Measurements from ENCODE around the gene TJP3. TPM values are rescaled to one million over a fixed set of nuclear protein-coding genes. Genes with fewer than 3 reads are reported as not detected.

Gene TJP3
- total and polyA plus RNA-seq, 4 donors, result 0.26 to 29.2 (median 0.72) TPM

DNA sequence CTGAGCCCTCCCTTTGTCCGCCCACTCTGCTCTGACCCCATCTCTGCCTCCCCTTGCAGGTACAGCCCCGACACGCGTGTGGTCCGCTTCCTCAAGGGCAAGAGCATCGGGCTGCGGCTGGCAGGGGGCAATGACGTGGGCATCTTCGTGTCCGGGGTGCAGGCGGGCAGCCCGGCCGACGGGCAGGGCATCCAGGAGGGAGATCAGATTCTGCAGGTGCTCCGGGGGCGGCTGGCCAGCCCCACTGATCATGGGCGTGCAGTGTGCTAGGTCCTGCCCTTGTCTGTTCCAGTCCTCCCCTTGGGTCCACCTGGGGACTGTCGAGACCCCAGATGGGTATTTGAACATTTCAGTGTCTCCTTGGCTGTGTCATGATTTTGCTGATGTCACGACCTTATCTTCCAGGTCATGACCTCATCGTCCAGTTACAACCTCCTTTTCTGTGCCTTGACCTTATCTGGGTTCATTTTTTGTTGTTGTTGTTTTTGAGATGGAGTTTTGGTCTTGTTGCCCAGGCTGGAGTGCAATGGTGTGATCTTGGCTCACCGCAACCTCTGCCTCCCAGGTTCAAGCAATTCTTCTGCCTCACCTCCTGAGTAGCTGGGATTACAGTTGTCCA lies 28.0 kb downstream of the TJP3 start:
- Histone ChIP-seq H3K4me1 (ENCODE audit: control insufficient read depth in 1 of 2, insufficient read depth in 2 of 2, low read length in 2 of 2) (no peaks in the 10 kb centered on the region), H3K27me3 (ENCODE audit: control insufficient read depth in 1 of 2, insufficient read depth in 2 of 2, low read length in 1 of 2) (no peaks in the 10 kb centered on the region), H3K27ac (ENCODE audit: low read depth in 1 of 2, low read length in 2 of 2) (no peak overlapping the region), H3K9me3 (ENCODE audit: control insufficient read depth, low read length) (no peaks in the 10 kb centered on the region), H3K4me3 (ENCODE audit: low read length in 2 of 2) (no peak overlapping the region), H3K36me3 (ENCODE audit: control insufficient read depth in 1 of 2, insufficient read depth in 2 of 2, low read length in 1 of 2) (no peaks in the 10 kb centered on the region)
- WGBS, 2 donors, result 81 to 84% methylated on average over 21 of the region's 21 CpGs
- ATAC-seq (ENCODE audit: low FRiP score) (no peak), DNase-seq (no peak)
- intact Hi-C loops (cut with DNase I), result no loop called here

DNA sequence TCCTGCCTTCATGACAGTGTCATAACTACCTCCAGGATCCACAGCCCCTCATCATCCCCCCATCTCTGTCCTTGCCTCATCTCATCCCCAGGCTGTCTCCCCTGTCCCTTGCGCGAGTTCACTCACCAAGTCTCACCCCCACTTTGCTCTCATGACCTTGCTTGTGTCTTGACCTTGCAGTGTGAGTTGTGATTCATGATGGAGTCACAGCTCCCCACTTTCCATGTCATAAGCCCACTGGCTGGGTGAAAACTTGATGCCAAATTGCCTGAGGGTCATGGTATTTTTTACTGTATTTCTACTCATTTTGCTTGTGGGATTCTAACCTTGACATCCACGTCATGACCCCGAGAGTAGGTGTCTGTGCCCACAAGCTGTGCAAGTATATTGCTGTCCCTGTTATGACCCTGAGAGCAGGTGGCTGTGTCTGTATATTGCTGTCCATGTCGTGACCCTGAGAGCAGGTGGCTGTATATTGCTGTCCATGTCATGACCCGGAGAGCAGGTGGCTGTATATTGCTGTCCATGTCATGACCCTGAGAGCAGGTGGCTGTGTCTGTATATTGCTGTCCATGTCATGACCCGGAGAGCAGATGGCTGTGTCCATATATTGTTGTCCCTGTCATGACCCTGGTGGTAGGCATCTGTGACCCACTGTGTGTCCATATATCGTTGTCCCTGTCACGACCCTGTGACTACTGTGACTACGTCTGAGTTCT lies 29.5 kb downstream of the TJP3 start:
- Histone ChIP-seq H3K4me3 (ENCODE audit: low read length in 2 of 2) (no peak overlapping the region), H3K9me3 (ENCODE audit: control insufficient read depth, low read length) (no peaks in the 10 kb centered on the region), H3K27me3 (ENCODE audit: control insufficient read depth in 1 of 2, insufficient read depth in 2 of 2, low read length in 1 of 2) (no peaks in the 10 kb centered on the region), H3K36me3 (ENCODE audit: control insufficient read depth in 1 of 2, insufficient read depth in 2 of 2, low read length in 1 of 2) (no peaks in the 10 kb centered on the region), H3K4me1 (ENCODE audit: control insufficient read depth in 1 of 2, insufficient read depth in 2 of 2, low read length in 2 of 2) (no peaks in the 10 kb centered on the region), H3K27ac (ENCODE audit: low read depth in 1 of 2, low read length in 2 of 2) (no peak overlapping the region)
- no peak for DNase-seq
- no peak for ATAC-seq (ENCODE audit: low FRiP score)
- intact Hi-C loops (cut with DNase I), result no loop called here
- WGBS, 2 donors, result 84 to 86% methylated on average over 10 of the region's 10 CpGs

DNA sequence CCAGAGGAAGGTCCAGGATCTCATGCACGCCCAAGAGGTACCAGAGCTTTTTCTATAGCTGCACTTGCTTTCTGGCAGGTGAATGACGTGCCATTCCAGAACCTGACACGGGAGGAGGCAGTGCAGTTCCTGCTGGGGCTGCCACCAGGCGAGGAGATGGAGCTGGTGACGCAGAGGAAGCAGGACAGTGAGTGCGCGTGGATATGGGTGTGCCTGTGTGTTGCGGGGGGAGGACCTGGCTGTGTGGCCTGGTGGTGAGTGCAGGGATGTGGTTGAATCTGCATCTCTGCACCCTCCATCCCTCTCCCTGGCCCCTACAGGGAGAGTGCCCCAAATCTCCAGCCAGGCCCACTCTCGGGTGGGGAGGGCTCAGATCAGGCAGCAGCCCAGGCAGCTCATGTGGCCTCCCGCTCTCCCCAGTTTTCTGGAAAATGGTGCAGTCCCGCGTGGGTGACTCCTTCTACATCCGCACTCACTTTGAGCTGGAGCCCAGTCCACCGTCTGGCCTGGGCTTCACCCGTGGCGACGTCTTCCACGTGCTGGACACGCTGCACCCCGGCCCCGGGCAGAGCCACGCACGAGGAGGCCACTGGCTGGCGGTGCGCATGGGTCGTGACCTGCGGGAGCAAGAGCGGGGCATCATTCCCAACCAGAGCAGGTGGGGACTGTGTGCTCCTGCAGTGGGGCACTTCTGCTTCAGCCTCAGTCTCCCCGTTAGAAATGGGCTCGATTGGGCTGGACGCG lies 30.5 kb downstream of the TJP3 start:
- 85% methylated on average over 32 of the region's 32 CpGs for WGBS, 2 donors
- intact Hi-C loops (cut with DNase I), result no loop called here

DNA sequence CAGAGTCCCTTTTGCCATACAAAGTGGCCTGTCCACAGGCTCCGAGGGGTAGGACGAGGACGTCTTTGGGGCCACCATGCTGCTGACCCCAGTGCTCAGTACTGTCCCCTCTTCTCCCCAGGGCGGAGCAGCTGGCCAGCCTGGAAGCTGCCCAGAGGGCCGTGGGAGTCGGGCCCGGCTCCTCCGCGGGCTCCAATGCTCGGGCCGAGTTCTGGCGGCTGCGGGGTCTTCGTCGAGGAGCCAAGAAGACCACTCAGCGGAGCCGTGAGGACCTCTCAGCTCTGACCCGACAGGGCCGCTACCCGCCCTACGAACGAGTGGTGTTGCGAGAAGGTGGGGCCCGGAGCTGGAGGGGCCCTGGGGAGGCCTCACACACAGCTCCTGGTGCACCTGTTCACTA lies 32.2 kb downstream of the TJP3 start:
- Histone ChIP-seq H3K9me3 (ENCODE audit: control insufficient read depth, low read length) (no peaks in the 10 kb centered on the region), H3K27ac (ENCODE audit: low read depth in 1 of 2, low read length in 2 of 2) (no peak overlapping the region), H3K4me1 (ENCODE audit: control insufficient read depth in 1 of 2, insufficient read depth in 2 of 2, low read length in 2 of 2) (no peaks in the 10 kb centered on the region), H3K36me3 (ENCODE audit: control insufficient read depth in 1 of 2, insufficient read depth in 2 of 2, low read length in 1 of 2) (no peaks in the 10 kb centered on the region), H3K27me3 (ENCODE audit: control insufficient read depth in 1 of 2, insufficient read depth in 2 of 2, low read length in 1 of 2) (no peaks in the 10 kb centered on the region), H3K4me3 (ENCODE audit: low read length in 2 of 2) (no peak overlapping the region)
- 93 to 95% methylated on average over 24 of the region's 24 CpGs for WGBS, 2 donors
- ATAC-seq (ENCODE audit: low FRiP score) (no peak), DNase-seq (no peak)
- intact Hi-C loops (cut with DNase I), result no loop called here

More for the DNA sequence above, 30.5 kb downstream of the TJP3 start:
- no peaks in the 10 kb centered on the region for H3K36me3 ChIP-seq (ENCODE audit: control insufficient read depth in 1 of 2, insufficient read depth in 2 of 2, low read length in 1 of 2)
- H3K27ac ChIP-seq (ENCODE audit: low read depth in 1 of 2, low read length in 2 of 2), result no peak overlapping the region
- no peaks in the 10 kb centered on the region for H3K27me3 ChIP-seq (ENCODE audit: control insufficient read depth in 1 of 2, insufficient read depth in 2 of 2, low read length in 1 of 2)
- ATAC-seq (ENCODE audit: low FRiP score) (no peak), DNase-seq (no peak)
- H3K4me1 ChIP-seq (ENCODE audit: control insufficient read depth in 1 of 2, insufficient read depth in 2 of 2, low read length in 2 of 2), result no peaks in the 10 kb centered on the region
- H3K4me3 ChIP-seq (ENCODE audit: low read length in 2 of 2), result no peak overlapping the region
- no peaks in the 10 kb centered on the region for H3K9me3 ChIP-seq (ENCODE audit: control insufficient read depth, low read length)

DNA sequence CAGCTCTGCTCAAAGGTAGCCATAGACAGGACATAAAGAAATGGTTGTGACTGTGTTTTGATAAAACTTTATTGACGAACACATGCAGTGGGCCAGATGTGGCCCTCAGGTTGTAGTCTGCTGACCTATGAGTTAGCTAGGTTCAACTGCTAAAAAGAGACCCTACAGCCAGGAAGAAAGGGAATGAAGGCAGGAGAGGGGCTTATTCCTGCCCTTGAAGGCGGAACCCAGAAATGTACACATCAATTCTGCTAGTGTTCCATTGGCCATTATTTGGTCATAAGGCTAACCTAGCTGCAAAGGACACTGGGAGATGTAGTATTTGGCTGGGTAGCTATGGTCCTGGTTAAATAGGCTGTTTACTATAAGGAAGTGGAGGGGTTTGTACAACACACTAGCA lies 35.3 kb downstream of the TJP3 start:
- no peaks in the 10 kb centered on the region for H3K27me3 ChIP-seq (ENCODE audit: control insufficient read depth in 1 of 2, insufficient read depth in 2 of 2, low read length in 1 of 2)
- no peak overlapping the region for H3K27ac ChIP-seq (ENCODE audit: low read depth in 1 of 2, low read length in 2 of 2)
- no peak for ATAC-seq (ENCODE audit: low FRiP score)
- no peak for DNase-seq
- WGBS, 2 donors, result 95 to 96% methylated on average over 2 of the region's 2 CpGs
- no peaks in the 10 kb centered on the region for H3K9me3 ChIP-seq (ENCODE audit: control insufficient read depth, low read length)
- H3K4me1 ChIP-seq (ENCODE audit: control insufficient read depth in 1 of 2, insufficient read depth in 2 of 2, low read length in 2 of 2), result no peaks in the 10 kb centered on the region
- no peaks in the 10 kb centered on the region for H3K36me3 ChIP-seq (ENCODE audit: control insufficient read depth in 1 of 2, insufficient read depth in 2 of 2, low read length in 1 of 2)
- H3K4me3 ChIP-seq (ENCODE audit: low read length in 2 of 2), result no peak overlapping the region
- intact Hi-C loops (cut with DNase I), result no loop called here

DNA sequence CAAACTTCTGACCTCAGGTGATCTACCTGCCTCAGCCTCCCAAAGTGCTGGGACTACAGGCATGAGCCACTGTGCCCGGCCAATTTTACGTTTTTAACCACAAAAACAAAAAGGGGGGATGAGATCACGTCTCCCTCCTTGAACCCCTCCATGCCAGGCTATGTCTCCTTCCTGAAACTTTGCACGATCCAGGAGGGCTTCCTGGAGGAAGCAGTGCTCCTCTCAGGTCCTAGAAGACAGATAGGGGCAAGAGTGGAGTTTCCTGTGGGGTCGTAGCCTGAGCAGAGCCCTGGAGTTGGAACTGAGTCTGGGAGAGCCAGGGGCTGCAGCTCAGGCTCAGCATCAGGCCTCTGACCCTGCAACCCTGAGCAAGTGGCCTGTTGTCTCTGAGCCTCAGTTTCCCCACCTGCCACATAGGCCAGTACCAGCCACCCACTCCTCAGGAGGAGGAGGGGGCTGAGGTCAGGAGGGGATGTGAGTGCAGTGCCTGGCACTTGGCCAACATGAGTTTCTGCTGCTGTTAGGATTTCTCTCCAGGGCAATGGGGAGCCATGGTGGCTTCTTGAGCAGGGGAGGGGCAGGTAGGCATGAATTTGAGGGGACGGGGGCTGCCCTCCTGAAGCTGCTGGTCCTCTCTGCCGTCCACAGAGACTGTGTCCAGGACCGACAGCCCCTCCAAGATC lies 37.3 kb downstream of the TJP3 start:
- H3K27ac ChIP-seq (ENCODE audit: low read depth in 1 of 2, low read length in 2 of 2), result no peak overlapping the region
- H3K9me3 ChIP-seq (ENCODE audit: control insufficient read depth, low read length), result no peaks in the 10 kb centered on the region
- H3K4me3 ChIP-seq (ENCODE audit: low read length in 2 of 2), result no peak overlapping the region
- H3K4me1 ChIP-seq (ENCODE audit: control insufficient read depth in 1 of 2, insufficient read depth in 2 of 2, low read length in 2 of 2), result no peaks in the 10 kb centered on the region
- no peaks in the 10 kb centered on the region for H3K36me3 ChIP-seq (ENCODE audit: control insufficient read depth in 1 of 2, insufficient read depth in 2 of 2, low read length in 1 of 2)
- 60 to 66% methylated on average over 8 of the region's 8 CpGs for WGBS, 2 donors
- DNase-seq, result no peak
- H3K27me3 ChIP-seq (ENCODE audit: control insufficient read depth in 1 of 2, insufficient read depth in 2 of 2, low read length in 1 of 2), result no peaks in the 10 kb centered on the region
- ATAC-seq (ENCODE audit: low FRiP score), result no peak
- intact Hi-C loops (cut with DNase I), result no loop called here

DNA sequence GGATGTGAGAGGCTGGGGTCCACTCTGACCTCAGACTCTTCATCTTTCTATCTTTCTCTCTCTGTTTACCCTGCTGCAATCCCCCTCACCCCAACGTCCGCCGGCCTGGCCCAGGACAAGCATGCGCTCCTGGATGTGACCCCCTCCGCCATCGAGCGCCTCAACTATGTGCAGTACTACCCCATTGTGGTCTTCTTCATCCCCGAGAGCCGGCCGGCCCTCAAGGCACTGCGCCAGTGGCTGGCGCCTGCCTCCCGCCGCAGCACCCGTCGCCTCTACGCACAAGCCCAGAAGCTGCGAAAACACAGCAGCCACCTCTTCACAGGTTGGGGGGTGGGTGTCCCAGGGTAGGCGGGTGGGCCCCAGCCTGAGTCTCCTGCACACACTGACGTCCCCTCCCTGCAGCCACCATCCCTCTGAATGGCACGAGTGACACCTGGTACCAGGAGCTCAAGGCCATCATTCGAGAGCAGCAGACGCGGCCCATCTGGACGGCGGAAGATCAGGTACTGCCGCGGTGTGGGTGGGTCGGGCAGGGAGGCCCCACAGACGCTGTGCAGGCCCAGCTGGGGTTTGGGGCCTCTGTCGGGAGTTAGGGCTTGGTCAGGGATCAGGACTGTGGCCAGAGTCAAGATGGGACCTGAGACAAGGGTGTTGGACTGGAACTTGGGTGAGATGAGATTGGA lies 38.3 kb downstream of the TJP3 start:
- intact Hi-C loops (cut with DNase I), result no loop called here
- Histone ChIP-seq H3K36me3 (ENCODE audit: control insufficient read depth in 1 of 2, insufficient read depth in 2 of 2, low read length in 1 of 2) (no peaks in the 10 kb centered on the region), H3K4me3 (ENCODE audit: low read length in 2 of 2) (no peak overlapping the region), H3K27ac (ENCODE audit: low read depth in 1 of 2, low read length in 2 of 2) (no peak overlapping the region), H3K4me1 (ENCODE audit: control insufficient read depth in 1 of 2, insufficient read depth in 2 of 2, low read length in 2 of 2) (no peaks in the 10 kb centered on the region), H3K27me3 (ENCODE audit: control insufficient read depth in 1 of 2, insufficient read depth in 2 of 2, low read length in 1 of 2) (no peaks in the 10 kb centered on the region), H3K9me3 (ENCODE audit: control insufficient read depth, low read length) (no peaks in the 10 kb centered on the region)
- WGBS, 2 donors, result 72% methylated on average over 31 of the region's 31 CpGs
- no peak for ATAC-seq (ENCODE audit: low FRiP score)
- DNase-seq, result no peak

DNA sequence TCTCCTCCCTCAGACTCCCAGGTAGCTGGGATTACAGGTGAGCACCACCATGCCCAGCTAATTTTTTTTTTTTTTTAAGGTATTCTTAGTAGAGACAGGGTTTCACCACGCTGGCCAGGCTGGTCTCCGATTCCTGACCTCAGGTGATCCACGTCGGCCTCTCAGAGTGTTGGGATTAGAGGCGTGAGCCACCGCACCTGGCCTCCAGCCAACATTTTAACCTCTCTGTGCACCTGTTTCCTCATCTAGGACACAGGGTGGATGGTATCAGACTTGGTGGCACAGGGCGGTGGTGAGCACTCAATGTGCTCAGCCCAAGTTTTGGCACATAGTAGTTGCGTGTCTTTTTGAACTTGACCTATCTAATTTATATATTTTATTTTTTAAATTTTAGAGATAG lies 40.8 kb downstream of the TJP3 start:
- no peak for ATAC-seq (ENCODE audit: low FRiP score)
- no peak overlapping the region for H3K27ac ChIP-seq (ENCODE audit: low read depth in 1 of 2, low read length in 2 of 2)
- H3K36me3 ChIP-seq (ENCODE audit: control insufficient read depth in 1 of 2, insufficient read depth in 2 of 2, low read length in 1 of 2), result no peaks in the 10 kb centered on the region
- no peaks in the 10 kb centered on the region for H3K27me3 ChIP-seq (ENCODE audit: control insufficient read depth in 1 of 2, insufficient read depth in 2 of 2, low read length in 1 of 2)
- intact Hi-C loops (cut with DNase I), result no loop called here
- H3K9me3 ChIP-seq (ENCODE audit: control insufficient read depth, low read length), result no peaks in the 10 kb centered on the region
- no peak overlapping the region for H3K4me3 ChIP-seq (ENCODE audit: low read length in 2 of 2)
- H3K4me1 ChIP-seq (ENCODE audit: control insufficient read depth in 1 of 2, insufficient read depth in 2 of 2, low read length in 2 of 2), result no peaks in the 10 kb centered on the region
- no peak for DNase-seq
- 78 to 85% methylated on average over 8 of the region's 8 CpGs for WGBS, 2 donors

All from aorta (tissue), 5 donors.